ENCODE results near the gene SLC22A3.

- TF ChIP-seq EZH2 (IDR thresholded peaks at IDR 0.05; ENCODE audit: low read length, missing control alignments) (no peak), CTCF (conservative IDR thresholded peaks at IDR 0.05 in 1 of 2, IDR thresholded peaks at IDR 0.05 in 1 of 2; ENCODE audit: low read depth in 1 of 2, low read length in 2 of 2) (no peak)
These were observed 19.0 kb upstream of the SLC22A3 start for GRCh38 chr6:160329188-160329587.

Data from fibroblast of lung (primary cell).